Activated CD8-positive, alpha-beta memory T cell treated with anti-CD3 and anti-CD28 coated beads for 36 hours (primary cell): Measurements from ENCODE around the gene SLBP. TPM values are rescaled to one million over a fixed set of nuclear protein-coding genes. Genes with fewer than 3 reads are reported as not detected.

Experiments
- CTCF ChIA-PET: fragments of 350-600 bp; sonication (Branson Sonifier 250); formaldehyde crosslinking; loops from one replicate; lab custom pipeline; 2021; ENCODE audit warnings: antibody characterized with exemption; lab: Charles Lee
- POLR2A ChIA-PET: fragments of 350-600 bp; sonication (Branson Sonifier 250); formaldehyde crosslinking; loops from one replicate; lab custom pipeline; 2021; ENCODE audit warnings: antibody characterized with exemption; lab: Charles Lee
- total RNA-seq, 2 experiments: library from RNA; stranded (reverse); gene quantifications; one replicate each; pipeline ENCODE4 v1.2.3, GENCODE V29; 2021

Gene SLBP
- total RNA-seq: 100 to 1,000 TPM; 181 to 182 TPM

- CTCF ChIA-PET: interaction anchor here (0.6 to 3.4 kb wide), 5 partner anchors 9 to 30 kb away, joined by 3 to 24 read pairs (median 4); partner anchors contain the start of genes TACC3 and TMEM129
- POLR2A ChIA-PET: interaction anchor here (0.7 to 2.1 kb wide), 7 partner anchors 8 to 27 kb away, joined by 3 to 14 read pairs (median 4); partner anchors contain the start of genes TACC3 and TMEM129
Observed at GRCh38 chr4:1712216-1713002, at the start of gene SLBP. SLBP (minus strand) TSS chr4:1712319; CDS start chr4:1712188, 131 bp downstream.

DNA sequence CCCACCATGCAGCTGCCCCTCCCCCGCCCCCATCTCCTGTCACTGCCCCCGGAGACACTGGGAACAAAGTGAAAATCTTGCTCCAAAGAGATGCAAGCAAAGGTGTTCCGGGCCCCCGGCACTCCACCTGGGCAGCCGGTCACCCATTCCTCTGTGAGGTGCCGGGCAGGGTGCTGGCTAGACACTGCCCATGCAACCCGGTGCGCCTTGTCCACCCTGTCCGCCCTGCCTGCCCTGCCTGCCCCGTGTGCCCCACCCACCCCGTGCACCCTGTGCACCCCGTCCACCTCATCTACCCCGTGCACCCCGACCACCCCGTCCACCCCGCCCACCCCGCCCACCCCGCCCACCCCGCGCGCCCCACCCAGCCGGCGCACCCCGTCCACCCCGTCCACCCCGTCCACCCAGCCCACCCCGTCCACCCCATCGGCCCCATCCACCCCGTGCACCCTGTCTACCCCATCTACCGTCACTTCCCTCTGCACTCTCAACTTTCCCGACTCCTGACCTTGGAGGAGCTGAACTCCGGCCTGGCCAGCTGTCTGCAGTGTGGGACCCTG lies 49.1 kb upstream of the SLBP start:
- ChIA-PET CTCF (interaction anchor here (1.0 kb wide), 1 partner anchor 9 kb away, joined by 3 read pairs; no protein-coding TSS in a partner anchor), POLR2A (no interaction called here)

- CTCF ChIA-PET: interaction anchor here (1.2 kb wide), 1 partner anchor 48 kb away, joined by 3 read pairs; no protein-coding TSS in a partner anchor
- POLR2A ChIA-PET: no interaction called here
Observed at GRCh38 chr4:1760521-1761071, 48.5 kb upstream of the SLBP start.

DNA sequence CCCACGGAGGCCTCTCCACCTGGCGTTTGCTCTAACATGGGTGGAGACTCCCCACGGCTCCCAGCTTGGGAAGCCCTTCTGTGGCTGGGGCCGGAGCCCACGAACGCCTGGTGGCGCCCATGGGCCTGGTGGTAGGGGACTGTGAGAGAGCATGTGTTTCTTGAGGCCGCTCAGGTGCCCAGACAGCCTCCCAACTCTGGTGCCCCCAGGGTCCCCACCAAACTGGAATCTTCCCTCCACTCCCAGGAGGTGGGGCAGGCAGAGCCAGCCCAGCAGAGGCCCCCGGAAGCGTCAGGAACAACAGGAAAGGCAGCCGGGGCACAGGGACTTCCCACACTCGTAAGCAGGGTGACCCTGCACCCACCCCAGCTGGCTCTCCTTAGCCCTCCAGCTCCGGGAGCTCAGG lies 47.7 kb upstream of the SLBP start:
- ChIA-PET POLR2A (no interaction called here), CTCF (interaction anchor here (0.9 to 1.2 kb wide), 2 partner anchors 35 to 49 kb away, joined by 3 read pairs; no protein-coding TSS in a partner anchor)

DNA sequence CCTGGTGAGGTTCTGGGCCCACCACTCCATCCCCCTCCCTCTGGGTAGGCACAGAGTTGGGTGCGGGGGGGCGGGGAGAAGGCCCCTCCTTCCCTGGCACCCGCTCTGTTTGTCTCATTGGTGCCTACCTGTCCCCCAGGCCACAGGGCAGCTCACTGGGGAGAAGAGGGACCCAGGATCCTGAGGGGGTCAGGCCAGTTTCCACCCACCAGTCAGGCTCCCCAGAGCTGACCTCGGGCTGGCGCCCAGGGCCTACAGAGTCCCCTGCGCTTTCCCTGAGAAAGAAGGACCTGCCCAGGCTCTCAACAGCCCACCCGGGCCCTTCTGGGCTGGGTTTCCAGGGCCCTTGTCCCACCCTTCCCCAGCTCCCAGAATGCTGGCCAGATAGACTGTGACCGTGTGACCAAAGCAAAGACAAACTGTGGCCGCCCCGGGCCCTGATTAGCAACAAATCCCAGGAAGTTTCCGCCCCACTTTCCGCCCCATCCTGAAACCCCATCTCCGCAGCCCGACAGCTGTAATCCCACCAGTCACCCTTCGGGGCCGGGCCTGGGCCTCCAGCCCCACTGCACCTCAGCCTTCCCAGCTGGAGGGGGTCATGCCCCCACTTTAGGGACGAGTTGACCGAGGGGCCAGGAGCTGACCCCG lies 47.2 kb upstream of the SLBP start:
- ChIA-PET CTCF (interaction anchor here (0.9 kb wide), 1 partner anchor 35 kb away, joined by 3 read pairs; no protein-coding TSS in a partner anchor), POLR2A (no interaction called here)

GRCh38 chr4:1758306-1759121 lies 46.4 kb upstream of the SLBP start:
- ChIA-PET POLR2A (no interaction called here), CTCF (no interaction called here)

- ChIA-PET CTCF (no interaction called here), POLR2A (no interaction called here)
Observed at GRCh38 chr4:1757836-1758235, 45.7 kb upstream of the SLBP start.

- ChIA-PET POLR2A (no interaction called here), CTCF (interaction anchor here (1.4 kb wide), 1 partner anchor 10 kb away, joined by 3 read pairs; no protein-coding TSS in a partner anchor)
Observed at GRCh38 chr4:1756893-1757779, 45.0 kb upstream of the SLBP start.

DNA sequence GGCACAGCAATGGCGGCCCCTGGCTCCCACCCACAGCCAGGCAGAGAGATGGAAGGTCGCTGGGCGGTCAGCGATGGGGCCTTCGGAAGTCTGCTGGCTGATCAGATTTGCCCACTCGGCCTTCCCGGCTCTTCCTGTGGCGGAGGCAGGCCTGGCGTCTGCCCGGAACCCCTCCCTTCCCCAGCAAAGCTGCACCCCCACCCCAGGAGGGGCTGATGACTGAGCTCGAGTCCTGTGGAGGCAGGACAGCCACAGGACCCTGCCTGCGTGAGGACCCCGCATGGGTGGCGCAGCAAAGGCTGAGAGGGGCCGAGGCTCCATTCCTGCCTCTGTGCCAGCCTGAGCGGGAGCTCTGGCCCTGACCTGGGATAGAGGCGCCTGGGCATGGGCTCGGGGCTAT lies 44.0 kb upstream of the SLBP start:
- ChIA-PET POLR2A (no interaction called here), CTCF (interaction anchor here (0.5 to 1.4 kb wide), 2 partner anchors 9 to 805 kb away, joined by 3 to 5 read pairs; no protein-coding TSS in a partner anchor)

DNA sequence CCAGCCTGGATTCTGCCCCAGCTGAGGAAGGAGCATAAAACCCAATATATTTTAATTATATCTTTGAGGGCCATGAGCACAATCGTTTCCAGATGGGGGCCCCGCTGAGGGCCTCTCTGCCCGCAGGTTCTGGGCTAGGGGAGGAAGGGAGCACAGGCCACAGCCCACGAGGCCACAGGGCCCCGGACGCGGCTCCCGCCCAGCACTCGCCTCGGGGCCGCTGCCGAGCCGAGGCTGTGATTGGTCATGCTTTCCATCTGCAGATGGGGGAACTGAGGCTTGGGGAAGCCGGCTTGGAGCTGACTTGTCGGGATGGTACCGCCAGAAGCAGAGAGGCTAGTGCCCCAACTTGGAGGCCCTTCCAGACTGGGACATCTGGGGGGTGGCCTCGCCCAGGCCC lies 43.2 kb upstream of the SLBP start:
- ChIA-PET POLR2A (no interaction called here), CTCF (interaction anchor here (1.4 kb wide), 1 partner anchor 8 kb away, joined by 3 read pairs; no protein-coding TSS in a partner anchor)

GRCh38 chr4:1754336-1754735 lies 42.2 kb upstream of the SLBP start:
- CTCF ChIA-PET: no interaction called here
- POLR2A ChIA-PET: no interaction called here

- CTCF ChIA-PET: no interaction called here
- POLR2A ChIA-PET: no interaction called here
Observed at GRCh38 chr4:1753697-1754311, 41.7 kb upstream of the SLBP start.

DNA sequence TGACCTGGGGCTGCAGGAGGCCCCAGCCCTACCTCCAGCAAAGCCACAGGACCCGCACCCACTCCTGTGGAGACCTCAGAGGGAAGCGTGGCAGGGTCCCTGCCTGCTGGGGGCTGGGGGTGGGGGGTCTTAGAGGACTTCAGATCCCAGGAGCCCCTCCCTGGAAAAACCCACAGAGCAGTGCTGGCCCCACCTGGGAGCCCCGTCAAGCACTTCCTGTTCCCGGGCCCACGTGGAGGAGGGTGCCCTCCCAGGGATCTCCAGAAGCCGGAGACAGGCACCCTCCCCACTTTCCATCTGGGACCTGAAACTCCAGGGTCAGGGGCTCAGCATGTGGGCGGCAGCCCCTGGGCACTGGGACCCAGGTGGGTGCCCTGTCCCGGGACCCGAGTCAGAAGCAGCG lies 41.2 kb upstream of the SLBP start:
- ChIA-PET CTCF (interaction anchor here (1.7 kb wide), 1 partner anchor 57 kb away, joined by 3 read pairs; no protein-coding TSS in a partner anchor), POLR2A (no interaction called here)

DNA sequence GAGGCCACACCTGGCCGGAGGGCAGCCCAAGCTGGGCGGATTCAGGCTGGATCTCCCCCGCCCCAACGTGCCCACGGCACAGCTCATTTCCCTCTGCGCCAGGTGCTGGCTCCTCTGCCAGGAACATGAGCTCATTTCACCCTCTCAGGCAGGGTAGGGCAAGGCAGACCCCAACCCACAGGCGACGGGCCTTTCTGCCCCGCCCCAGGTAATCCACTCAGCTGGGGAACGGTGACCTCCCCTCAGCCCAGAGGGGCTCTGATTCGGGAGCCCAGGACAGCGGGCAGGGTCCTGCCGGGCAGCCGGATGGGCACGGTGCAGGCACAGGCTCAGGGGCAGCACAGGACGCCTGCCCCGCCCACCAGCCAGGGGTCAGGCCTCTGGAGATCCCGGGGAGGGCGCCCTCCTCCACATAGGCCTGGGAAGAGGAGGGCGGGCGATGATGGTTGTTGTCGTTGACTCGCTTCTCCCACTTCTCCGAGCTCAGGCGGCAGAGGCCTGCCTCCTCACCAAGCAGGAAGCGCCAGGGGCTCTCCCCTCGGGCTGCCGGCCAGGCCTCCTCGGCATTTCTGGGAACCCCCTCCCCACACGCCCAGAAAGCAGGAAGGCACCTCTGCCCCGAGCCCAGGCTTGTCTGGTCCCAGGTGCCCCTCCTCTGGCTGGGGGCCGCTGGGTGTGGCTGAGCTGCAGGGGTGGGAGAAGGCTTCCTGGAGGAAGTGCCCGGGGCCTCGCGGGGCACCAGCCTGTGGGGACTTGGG lies 40.3 kb upstream of the SLBP start:
- ChIA-PET POLR2A (no interaction called here), CTCF (interaction anchor here (1.3 to 1.7 kb wide), 2 partner anchors 9 to 58 kb away, joined by 3 read pairs; no protein-coding TSS in a partner anchor)

GRCh38 chr4:1751919-1752283 lies 39.8 kb upstream of the SLBP start:
- ChIA-PET CTCF (interaction anchor here (1.3 to 1.7 kb wide), 2 partner anchors 10 to 58 kb away, joined by 3 read pairs; no protein-coding TSS in a partner anchor), POLR2A (no interaction called here)

GRCh38 chr4:1751155-1751918 lies 39.2 kb upstream of the SLBP start:
- ChIA-PET POLR2A (no interaction called here), CTCF (interaction anchor here (1.3 to 1.7 kb wide), 2 partner anchors 10 to 59 kb away, joined by 3 read pairs; no protein-coding TSS in a partner anchor)
